Measurements from ENCODE around the gene F2.

GRCh38 chr11:46677169-46677568, 41.8 kb upstream of the F2 start:
- TF ChIP-seq CTCF (IDR thresholded peaks at IDR 0.05 in 8 of 11, conservative IDR thresholded peaks at IDR 0.05 in 3 of 11) (no peak), POLR2A (IDR thresholded peaks at IDR 0.05) (no peak)
